ENCODE data around the gene SAMD4A.

- TF ChIP-seq POLR2A (IDR thresholded peaks at IDR 0.05) (no peak), EP300 (IDR thresholded peaks at IDR 0.05; ENCODE audit: low read depth) (no peak)
Measured at GRCh38 chr14:54715811-54716210, 148.9 kb downstream of the SAMD4A start.

All from transverse colon (tissue), 1 donor.